Effector memory CD4-positive, alpha-beta T cell (primary cell): Measurements from ENCODE around the gene MAEA.

Experiments used
- DNase-seq, 3 donors: peaks; one replicate each; pipeline ENCODE4 v3.0.0-alpha.2; 2020
- H3K27ac ChIP-seq: 2 replicates; pipeline ENCODE4 v1.7.0; 2013; ENCODE audit warnings: mild to moderate bottlenecking, low read length, moderate library complexity; ENCODE audit not compliant: insufficient read depth, poor library complexity, severe bottlenecking
- H3K27me3 ChIP-seq: replicated peaks from 2 replicates; pipeline ENCODE4 v1.7.0; 2013; ENCODE audit warnings: mild to moderate bottlenecking, low read length; ENCODE audit not compliant: insufficient read depth, control insufficient read depth, poor library complexity, severe bottlenecking
- H3K36me3 ChIP-seq: 2 replicates; pipeline ENCODE4 v1.7.0; 2013; ENCODE audit warnings: mild to moderate bottlenecking, low read length, moderate library complexity; ENCODE audit not compliant: control insufficient read depth, insufficient read depth
- H3K4me1 ChIP-seq: 2 replicates; pipeline ENCODE4 v1.7.0; 2013; ENCODE audit warnings: low read length, mild to moderate bottlenecking; ENCODE audit not compliant: control insufficient read depth, insufficient read depth, poor library complexity, severe bottlenecking
- H3K4me3 ChIP-seq: 2 replicates; pipeline ENCODE4 v1.7.0; 2013; ENCODE audit warnings: low read length, low read depth, mild to moderate bottlenecking; ENCODE audit not compliant: insufficient read depth, poor library complexity, severe bottlenecking
- H3K9me3 ChIP-seq: 2 replicates; pipeline ENCODE4 v1.7.0; 2013; ENCODE audit warnings: mild to moderate bottlenecking, low read length, moderate library complexity; ENCODE audit not compliant: control insufficient read depth

Gene MAEA

DNA sequence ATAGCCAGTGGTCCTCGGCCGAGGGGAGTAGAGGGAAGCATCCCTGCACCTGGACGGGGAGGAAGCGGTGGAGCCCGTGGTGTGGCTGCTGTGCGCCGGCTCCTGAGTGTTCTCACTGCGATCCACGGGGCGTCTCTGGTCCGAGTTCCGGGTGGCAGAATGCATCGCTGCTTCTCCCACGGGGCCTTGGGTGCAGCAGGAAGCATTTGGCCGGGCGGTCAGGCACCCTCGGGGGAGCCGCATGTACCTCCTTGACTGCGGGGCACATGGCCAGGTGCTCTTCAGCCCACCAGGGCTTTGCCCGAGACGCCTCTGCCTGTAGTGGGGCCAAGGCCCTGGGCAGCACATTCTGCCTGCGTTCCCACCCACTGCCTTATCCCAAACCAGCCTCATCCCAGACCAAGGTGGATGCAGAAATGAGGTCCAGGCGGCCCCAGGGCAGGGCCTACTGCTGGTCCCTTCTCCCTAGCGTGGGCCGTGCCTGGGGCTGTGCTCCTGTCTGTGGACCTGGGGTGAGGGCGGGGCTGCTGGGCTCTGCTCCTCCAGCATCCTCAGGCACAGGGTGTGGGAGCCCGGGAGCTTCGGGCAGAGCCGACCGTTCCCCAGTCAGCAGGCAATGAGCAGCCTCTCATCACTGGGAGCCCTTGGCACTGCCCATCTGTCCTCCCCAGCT is 89.0 kb downstream of the MAEA start:
- no peaks in the 10 kb centered on the region for H3K27me3 ChIP-seq
- H3K4me3 ChIP-seq = no peak overlapping the region
- H3K36me3 ChIP-seq = peaks cover 23% of the 10 kb centered on the region
- no peaks in the 10 kb centered on the region for H3K4me1 ChIP-seq
- H3K9me3 ChIP-seq = no peaks in the 10 kb centered on the region
- DNase-seq = no peak
- no peak overlapping the region for H3K27ac ChIP-seq

DNA sequence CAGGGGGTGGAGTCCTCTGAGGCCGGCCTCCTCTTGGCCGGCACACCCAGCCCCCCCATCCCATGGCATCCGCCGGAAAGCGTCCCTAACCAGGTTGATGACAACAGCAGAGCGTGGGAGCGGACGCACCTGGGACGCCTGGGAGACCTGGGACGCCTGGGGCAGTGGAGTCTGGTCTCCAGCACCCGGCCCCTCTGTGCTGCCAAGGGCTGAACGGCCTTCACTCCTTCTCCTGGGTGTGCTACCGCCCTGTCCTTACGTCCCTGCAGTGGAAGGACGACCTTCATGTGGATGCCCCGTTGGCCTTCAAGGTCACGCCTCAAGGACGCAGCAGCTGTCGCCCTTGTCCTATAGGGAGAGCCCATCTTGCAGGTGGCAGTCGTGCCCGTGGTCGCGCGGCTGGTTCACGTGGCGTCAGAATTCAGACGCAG is 89.7 kb downstream of the MAEA start:
- Histone ChIP-seq H3K4me1 (no peaks in the 10 kb centered on the region), H3K36me3 (peaks cover 23% of the 10 kb centered on the region), H3K27ac (no peak overlapping the region), H3K9me3 (no peaks in the 10 kb centered on the region), H3K4me3 (no peak overlapping the region), H3K27me3 (no peaks in the 10 kb centered on the region)
- DNase-seq = no peak

DNA sequence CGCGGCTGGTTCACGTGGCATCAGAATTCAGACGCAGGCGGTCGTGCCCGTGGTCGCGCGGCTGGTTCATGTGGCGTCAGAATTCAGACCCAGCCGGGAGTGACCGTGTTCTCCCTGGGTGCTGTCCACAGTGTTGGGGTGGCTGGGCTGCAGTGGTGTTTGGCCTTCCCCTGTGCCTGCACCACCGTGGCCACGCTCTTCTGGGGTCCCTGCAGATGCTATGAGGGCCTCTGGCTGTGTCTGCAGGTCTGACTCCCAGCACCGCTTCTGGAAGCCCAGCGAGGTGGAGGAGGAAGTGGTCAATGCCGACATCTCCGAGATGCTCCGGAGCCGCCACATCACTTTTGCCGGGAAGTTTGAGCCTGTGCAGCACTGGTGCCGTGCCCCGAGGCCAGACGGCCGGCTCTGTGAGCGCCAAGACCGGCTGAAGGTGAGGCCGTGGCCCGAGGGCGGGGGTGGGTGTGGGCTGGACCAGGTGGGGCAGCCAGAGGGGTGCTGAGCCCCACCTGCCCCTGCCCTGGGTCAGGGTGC is 90.2 kb downstream of the MAEA start:
- no peaks in the 10 kb centered on the region for H3K4me1 ChIP-seq
- peaks cover 19% of the 10 kb centered on the region for H3K36me3 ChIP-seq
- H3K4me3 ChIP-seq = no peak overlapping the region
- DNase-seq = no peak
- H3K27ac ChIP-seq = no peak overlapping the region
- no peaks in the 10 kb centered on the region for H3K27me3 ChIP-seq
- H3K9me3 ChIP-seq = no peaks in the 10 kb centered on the region

DNA sequence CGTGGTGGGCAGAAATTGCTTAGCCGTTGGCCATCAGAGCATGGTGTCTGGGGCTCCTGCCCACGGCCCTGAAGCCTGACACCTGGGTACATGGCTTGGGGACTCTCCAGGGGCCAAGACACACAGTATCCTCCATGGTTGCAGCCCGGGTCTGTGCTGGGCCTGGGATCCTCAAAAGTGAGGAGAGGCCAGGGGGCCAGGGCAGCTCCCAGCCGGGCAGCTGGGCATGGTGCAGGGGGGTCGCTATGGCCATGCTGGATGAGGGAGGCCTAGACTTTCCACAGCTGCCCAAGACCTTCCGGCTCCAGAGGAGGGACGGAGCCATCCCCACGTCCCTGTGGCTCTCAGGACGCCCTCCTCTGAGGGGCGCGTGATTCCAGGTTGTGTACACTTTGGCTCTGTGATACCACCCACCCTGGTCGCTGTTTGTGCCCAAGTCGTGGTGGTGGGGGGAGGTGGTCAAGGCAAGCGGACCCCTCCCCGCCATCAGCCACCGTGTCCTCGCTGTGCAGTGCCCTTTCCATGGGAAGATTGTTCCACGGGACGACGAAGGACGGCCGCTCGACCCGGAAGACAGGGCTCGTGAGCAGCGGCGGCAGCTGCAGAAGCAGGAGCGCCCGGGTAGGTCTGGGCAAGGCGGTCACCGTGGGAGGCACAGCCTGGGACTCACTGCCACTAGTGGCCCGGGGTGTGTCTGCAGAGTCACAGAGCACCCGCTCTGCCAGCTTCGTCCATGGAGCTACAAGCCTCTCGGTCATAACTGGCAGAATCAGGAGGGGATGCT is 90.9 kb downstream of the MAEA start:
- H3K27ac ChIP-seq = no peak overlapping the region
- H3K36me3 ChIP-seq = peaks cover 12% of the 10 kb centered on the region
- H3K4me1 ChIP-seq = no peaks in the 10 kb centered on the region
- no peaks in the 10 kb centered on the region for H3K9me3 ChIP-seq
- no peaks in the 10 kb centered on the region for H3K27me3 ChIP-seq
- H3K4me3 ChIP-seq = no peak overlapping the region
- no peak for DNase-seq

DNA sequence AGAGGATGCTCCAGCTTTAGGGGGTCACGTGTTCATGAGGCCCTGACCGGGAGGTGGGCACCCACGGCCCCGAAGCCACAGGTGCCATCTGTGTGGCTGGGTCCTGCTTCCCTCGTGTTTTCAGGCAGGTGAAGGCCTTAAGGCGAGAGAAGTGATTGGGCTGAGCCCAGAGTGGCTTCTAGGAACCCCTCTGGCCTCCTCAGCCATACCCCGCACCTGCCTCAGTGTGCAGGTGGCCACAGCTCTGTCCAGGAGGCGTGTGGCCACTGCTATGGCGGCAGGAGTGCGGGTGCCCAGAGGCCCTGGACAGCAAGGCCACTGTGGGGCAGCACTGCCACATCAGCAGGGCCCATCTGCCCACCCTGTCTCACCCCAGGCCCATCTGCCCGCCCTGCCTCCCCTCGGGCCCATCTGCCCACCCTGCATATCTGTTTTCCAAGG is 91.5 kb downstream of the MAEA start:
- Histone ChIP-seq H3K36me3 (peaks cover 6% of the 10 kb centered on the region), H3K27ac (no peak overlapping the region)

DNA sequence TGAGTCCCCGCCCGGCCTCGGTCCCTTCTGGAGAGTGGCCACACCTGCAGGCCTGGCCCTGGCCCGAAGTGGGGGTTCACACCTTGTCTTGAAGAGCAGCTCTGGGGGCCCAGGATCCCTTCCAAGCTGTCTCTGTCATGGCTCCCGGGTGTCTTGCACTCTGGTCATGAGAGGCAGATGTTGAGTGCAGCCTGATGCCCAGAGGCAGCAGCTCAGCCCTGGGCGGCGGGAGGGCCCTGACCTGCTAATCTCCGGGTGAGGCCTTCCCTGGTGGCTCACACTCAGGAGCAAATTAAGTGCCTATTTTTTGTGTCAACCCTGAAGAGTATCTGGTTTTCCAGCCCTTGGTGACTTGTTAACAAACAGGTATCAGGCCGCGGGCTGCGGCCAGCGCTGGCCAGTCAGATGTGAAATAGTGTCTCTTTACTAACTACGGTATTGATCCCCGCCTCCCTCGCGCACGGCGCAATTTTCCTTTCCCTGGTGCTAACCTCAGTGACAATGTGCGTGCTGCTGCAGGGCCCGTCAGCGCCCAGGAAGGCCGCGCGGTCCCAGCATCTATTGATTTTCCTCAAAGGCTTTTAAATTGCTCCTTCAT is 92.4 kb downstream of the MAEA start:
- Histone ChIP-seq H3K27me3 (no peaks in the 10 kb centered on the region), H3K9me3 (no peaks in the 10 kb centered on the region), H3K4me3 (no peak overlapping the region), H3K27ac (no peak overlapping the region), H3K36me3 (peaks cover 6% of the 10 kb centered on the region), H3K4me1 (no peaks in the 10 kb centered on the region)
- DNase-seq = no peak

More for the DNA sequence above, 91.5 kb downstream of the MAEA start:
- H3K27me3 ChIP-seq = no peaks in the 10 kb centered on the region
- H3K4me3 ChIP-seq = no peak overlapping the region
- no peaks in the 10 kb centered on the region for H3K9me3 ChIP-seq
- no peak for DNase-seq
- no peaks in the 10 kb centered on the region for H3K4me1 ChIP-seq

DNA sequence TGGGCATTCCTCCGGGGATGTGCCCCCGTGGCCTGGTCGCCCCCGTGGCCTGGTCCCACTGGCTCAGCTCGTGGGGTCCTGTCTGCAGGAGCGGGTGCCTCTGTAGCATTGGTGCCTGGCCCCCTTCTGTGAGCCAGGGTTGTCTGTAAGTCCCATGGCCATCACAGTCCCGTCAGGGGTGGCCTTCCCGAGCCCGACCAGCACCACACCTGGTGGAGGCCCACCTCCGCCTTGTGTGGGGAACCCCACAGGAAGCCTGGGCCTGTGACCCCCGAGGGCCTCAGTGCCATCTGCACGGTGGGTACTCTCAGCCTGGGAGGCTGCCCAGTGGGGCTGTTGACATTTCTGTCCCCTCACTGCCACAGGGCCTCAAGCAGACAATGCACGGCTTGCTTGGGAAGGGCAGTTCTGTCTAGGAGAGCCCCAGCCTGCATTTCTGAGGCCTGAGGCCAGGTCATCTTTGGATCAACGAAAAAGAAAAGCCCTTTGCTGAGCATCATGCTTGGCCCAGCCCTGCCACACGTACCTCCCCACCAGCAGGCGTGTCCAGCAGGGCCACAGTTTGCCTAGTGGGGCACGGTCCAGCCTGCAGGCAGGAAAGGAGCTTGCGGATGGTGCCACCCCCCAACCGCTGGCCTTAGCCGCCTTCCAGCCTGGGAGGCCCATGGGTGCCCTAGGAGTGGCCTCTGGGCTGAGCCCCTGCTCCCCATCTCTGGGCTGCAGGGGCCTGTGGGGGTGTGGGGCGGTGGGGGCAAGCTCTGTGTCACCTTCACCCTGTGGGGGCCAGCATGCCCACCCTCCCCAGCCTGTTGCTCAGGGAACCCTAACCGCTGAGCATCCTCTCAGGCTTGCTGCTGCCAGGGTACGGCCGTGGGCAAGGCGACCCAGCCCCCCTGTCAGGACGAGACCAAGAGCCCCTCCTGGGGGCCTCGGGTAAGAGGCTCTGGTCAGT is 93.4 kb downstream of the MAEA start:
- no peak for DNase-seq
- peaks cover 6% of the 10 kb centered on the region for H3K36me3 ChIP-seq
- H3K4me1 ChIP-seq = no peaks in the 10 kb centered on the region

DNA sequence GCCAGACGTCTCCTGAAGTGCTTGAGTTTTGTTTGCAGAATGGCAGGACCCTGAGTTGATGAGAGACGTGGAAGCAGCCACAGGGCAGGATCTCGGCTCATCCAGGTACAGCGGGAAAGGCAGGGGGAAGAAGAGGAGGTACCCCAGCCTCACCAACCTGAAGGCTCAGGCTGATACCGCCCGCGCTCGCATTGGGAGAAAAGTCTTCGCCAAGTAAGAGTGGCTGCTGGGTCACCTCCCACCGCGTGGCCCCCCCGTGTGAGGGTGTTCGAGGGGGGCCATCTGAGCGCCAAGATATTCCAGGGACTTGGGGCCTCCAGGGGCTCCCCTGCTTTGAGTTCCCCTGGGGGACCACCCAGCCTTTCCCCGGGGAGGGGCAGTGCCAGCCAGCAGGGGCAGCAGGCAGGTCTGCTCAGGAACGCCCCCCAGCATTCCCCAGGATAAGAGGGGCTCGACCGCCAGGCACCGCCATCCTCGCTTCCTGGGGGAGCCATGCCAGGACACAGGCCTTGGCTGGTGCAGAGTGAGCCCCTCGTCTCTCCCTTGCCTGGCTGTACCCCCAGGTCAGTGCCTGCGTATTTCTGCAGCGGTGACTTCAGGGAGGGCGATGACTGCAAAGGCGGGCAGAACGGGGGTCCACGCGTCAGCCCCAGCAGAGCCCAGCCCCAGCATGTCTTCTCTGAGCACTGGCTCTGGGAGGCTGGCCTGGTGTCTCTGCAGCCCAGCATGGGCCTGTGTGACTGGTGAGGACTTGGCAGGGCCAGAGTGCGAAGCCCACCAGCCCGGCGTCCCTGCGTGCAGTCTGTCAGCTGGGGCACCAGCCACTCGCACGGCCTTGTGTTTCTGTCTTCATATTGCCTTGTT is 94.3 kb downstream of the MAEA start:
- Histone ChIP-seq H3K4me1 (no peaks in the 10 kb centered on the region), H3K27me3 (no peaks in the 10 kb centered on the region), H3K27ac (no peak overlapping the region), H3K9me3 (no peaks in the 10 kb centered on the region), H3K36me3 (peaks cover 6% of the 10 kb centered on the region), H3K4me3 (no peak overlapping the region)
- no peak for DNase-seq

More for the DNA sequence above, 93.4 kb downstream of the MAEA start:
- no peaks in the 10 kb centered on the region for H3K9me3 ChIP-seq
- H3K27me3 ChIP-seq = no peaks in the 10 kb centered on the region
- no peak overlapping the region for H3K27ac ChIP-seq
- no peak overlapping the region for H3K4me3 ChIP-seq
